H9 (cell line): ENCODE data around the gene CLEC4G. TPM values are rescaled to one million over a fixed set of nuclear protein-coding genes. Genes with fewer than 3 reads are reported as not detected.

Source experiments
- DNase-seq: peaks from one replicate; pipeline ENCODE4 v3.0.0-alpha.2; 2017
- H2AFZ ChIP-seq: one replicate; pipeline ENCODE4 v1.6.1; 2013; ENCODE audit warnings: mild to moderate bottlenecking, low read length, control low read depth, moderate library complexity
- H2AK5ac ChIP-seq: 2 replicates; pipeline ENCODE4 v1.6.1; 2013; ENCODE audit warnings: low read length, control low read depth, mixed read lengths; ENCODE audit not compliant: insufficient read length
- H2BK120ac ChIP-seq: one replicate; pipeline ENCODE4 v1.6.1; 2013; ENCODE audit warnings: low read depth, mild to moderate bottlenecking, low read length, control low read depth, inconsistent platforms; ENCODE audit not compliant: poor library complexity, severe bottlenecking
- H2BK12ac ChIP-seq: 2 replicates; pipeline ENCODE4 v1.6.1; 2013; ENCODE audit warnings: low read length, control low read depth, mixed read lengths, low read depth; ENCODE audit not compliant: insufficient read length
- H2BK15ac ChIP-seq: 2 replicates; pipeline ENCODE4 v1.6.1; 2013; ENCODE audit warnings: low read depth, low read length, control low read depth
- H2BK20ac ChIP-seq: one replicate; pipeline ENCODE4 v1.6.1; 2013; ENCODE audit warnings: low read depth, mild to moderate bottlenecking, low read length, control low read depth, inconsistent platforms; ENCODE audit not compliant: poor library complexity, severe bottlenecking
- H2BK5ac ChIP-seq: 2 replicates; pipeline ENCODE4 v1.6.1; 2013; ENCODE audit warnings: low read length, control low read depth, mixed read lengths; ENCODE audit not compliant: insufficient read length
- H3K14ac ChIP-seq: 2 replicates; pipeline ENCODE4 v1.6.1; 2013; ENCODE audit warnings: low read length, control low read depth; ENCODE audit not compliant: insufficient read depth
- H3K18ac ChIP-seq: 2 replicates; pipeline ENCODE4 v1.6.1; 2013; ENCODE audit warnings: low read depth, mild to moderate bottlenecking, mixed read lengths, low read length, control low read depth; ENCODE audit not compliant: insufficient read length
- H3K23ac ChIP-seq: 2 replicates; pipeline ENCODE4 v1.6.1; 2013; ENCODE audit warnings: low read length, control low read depth, mixed read lengths, low read depth; ENCODE audit not compliant: insufficient read length
- H3K23me2 ChIP-seq: 2 replicates; pipeline ENCODE4 v1.6.1; 2013; ENCODE audit warnings: low read depth, mild to moderate bottlenecking, mixed read lengths, low read length, control low read depth; ENCODE audit not compliant: insufficient read length, poor library complexity, severe bottlenecking
- H3K27ac ChIP-seq: 2 replicates; pipeline ENCODE4 v1.5.1; 2013; ENCODE audit warnings: low read length, control low read depth, mixed read lengths, low read depth; ENCODE audit not compliant: insufficient read length
- H3K27me3 ChIP-seq: 2 replicates; pipeline ENCODE4 v1.6.1; 2013; ENCODE audit warnings: low read length, control low read depth, inconsistent platforms; ENCODE audit not compliant: insufficient read depth
- H3K4ac ChIP-seq: 2 replicates; pipeline ENCODE4 v1.6.1; 2013; ENCODE audit warnings: low read depth, mild to moderate bottlenecking, control low read depth, inconsistent platforms, low read length, moderate library complexity
- H3K4me1 ChIP-seq: 2 replicates; pipeline ENCODE4 v1.6.1; 2013; ENCODE audit warnings: low read length, control low read depth, inconsistent platforms; ENCODE audit not compliant: insufficient read depth
- H3K4me2 ChIP-seq: 2 replicates; pipeline ENCODE4 v1.6.1; 2013; ENCODE audit warnings: low read length, control low read depth, mixed read lengths; ENCODE audit not compliant: insufficient read length, insufficient read depth
- H3K56ac ChIP-seq: 2 replicates; pipeline ENCODE4 v1.6.1; 2013; ENCODE audit warnings: low read depth, mild to moderate bottlenecking, mixed read lengths, low read length, control low read depth; ENCODE audit not compliant: insufficient read length
- H3K79me1 ChIP-seq: 2 replicates; pipeline ENCODE4 v1.6.1; 2013; ENCODE audit warnings: low read depth, mild to moderate bottlenecking, moderate library complexity, low read length, control low read depth, inconsistent platforms; ENCODE audit not compliant: insufficient read depth, poor library complexity, severe bottlenecking
- H3K79me2 ChIP-seq: 2 replicates; pipeline ENCODE4 v1.6.1; 2013; ENCODE audit warnings: low read length, control low read depth, inconsistent platforms; ENCODE audit not compliant: insufficient read depth
- H3K9ac ChIP-seq: 2 replicates; pipeline ENCODE4 v1.6.1; 2013; ENCODE audit warnings: low read length, control low read depth, mixed read lengths; ENCODE audit not compliant: insufficient read length; ENCODE audit errors: extremely low read depth
- H3K9me3 ChIP-seq: one replicate; pipeline ENCODE4 v1.6.1; 2013; ENCODE audit warnings: low read depth, low read length, inconsistent platforms; ENCODE audit not compliant: control insufficient read depth
- H3T11ph ChIP-seq: one replicate; pipeline ENCODE4 v1.6.1; 2013; ENCODE audit warnings: mild to moderate bottlenecking, low read length, control low read depth, inconsistent platforms
- H4K20me1 ChIP-seq: one replicate; pipeline ENCODE4 v1.6.1; 2013; ENCODE audit not compliant: control insufficient read depth, insufficient read length, insufficient read depth
- H4K5ac ChIP-seq: 2 replicates; pipeline ENCODE4 v1.6.1; 2013; ENCODE audit warnings: low read depth, mild to moderate bottlenecking, mixed read lengths, low read length, control low read depth; ENCODE audit not compliant: insufficient read length
- H4K8ac ChIP-seq: replicated peaks from 2 replicates; pipeline ENCODE4 v1.6.1; 2013; ENCODE audit warnings: low read length, control low read depth, mixed read lengths, low read depth; ENCODE audit not compliant: insufficient read length
- H4K91ac ChIP-seq: 2 replicates; pipeline ENCODE4 v1.6.1; 2013; ENCODE audit warnings: low read depth, mild to moderate bottlenecking, moderate library complexity, mixed read lengths, low read length, control low read depth; ENCODE audit not compliant: insufficient read length
- H3K27ac Mint-ChIP-seq, 3 experiments: 2 replicates in 2 of 3; 3 replicates in 1 of 3; pipeline ENCODE4 v1.8.0; 2020 to 2021; ENCODE audit warnings: mixed read lengths in 3 of 3, mild to moderate bottlenecking in 1 of 3, moderate library complexity in 1 of 3
- H3K27me3 Mint-ChIP-seq: 2 replicates; pipeline ENCODE4 v1.8.0; 2021; ENCODE audit warnings: low read depth, mild to moderate bottlenecking, moderate library complexity, mixed read lengths
- H3K36me3 Mint-ChIP-seq, 3 experiments: 2 replicates in 2 of 3; 3 replicates in 1 of 3; pipeline ENCODE4 v1.8.0; 2020 to 2021; ENCODE audit warnings: low read depth in 3 of 3, mixed read lengths in 3 of 3; ENCODE audit not compliant: insufficient read depth in 1 of 3
- H3K4me1 Mint-ChIP-seq, 2 experiments: 2 replicates each; pipeline ENCODE4 v1.8.0; 2020; ENCODE audit warnings: mixed read lengths in 2 of 2
- H3K4me3 Mint-ChIP-seq, 2 experiments: 2 replicates in 1 of 2; 3 replicates in 1 of 2; pipeline ENCODE4 v1.8.0; 2020 to 2021; ENCODE audit warnings: mild to moderate bottlenecking in 2 of 2, mixed read lengths in 2 of 2, moderate library complexity in 1 of 2
- H3K9me3 Mint-ChIP-seq, 2 experiments: 2 replicates in 1 of 2; 3 replicates in 1 of 2; pipeline ENCODE4 v1.8.0; 2020; ENCODE audit warnings: mild to moderate bottlenecking in 2 of 2, mixed read lengths in 2 of 2, moderate library complexity in 1 of 2
- CTCF ChIP-seq: fragments of 200-600 bp; sonication (generic); conservative IDR thresholded peaks from 3 replicates; pipeline ENCODE4 v1.8.0; 2021; ENCODE audit warnings: antibody characterized with exemption, mild to moderate bottlenecking
- WGBS: extraction: QIAGEN DNeasy Blood & Tissue Kit; methylation state at CpG from one replicate; pipeline ENCODE4 v1.1.7; 2013; ENCODE audit warnings: missing lambda C conversion rate, low lambda C conversion rate, mixed read lengths; ENCODE audit not compliant: insufficient read length; ENCODE audit errors: extremely low coverage; 5-methylcytosine and 5-hydroxymethylcytosine counted together
- total RNA-seq: library from RNA; stranded (reverse); gene quantifications from 2 replicates; pipeline ENCODE4 v1.2.1, GENCODE V29; 2021

Gene CLEC4G
- total RNA-seq, 1 experiment from 2014 or later = not detected

- H3K4me3 Mint-ChIP-seq = no peak overlapping the region
- H2AFZ ChIP-seq = no peak overlapping the region
- no peaks in the 10 kb centered on the region for H3K27me3 ChIP-seq
- peak overlapping the region in 1 of 3 experiments; percentile 8; a peak in 2 of 7 replicates for H3K27ac Mint-ChIP-seq
- H3K14ac ChIP-seq = peak overlapping the region; percentile 47; the same call in 1 of the 2 replicates
- no peak overlapping the region for H4K5ac ChIP-seq
- H3K4me1 Mint-ChIP-seq = peaks cover 9 to 13% of the 10 kb centered on the region in 2 experiments
- H2BK15ac ChIP-seq = no peak overlapping the region
- H3K4ac ChIP-seq = no peak overlapping the region
- no peak overlapping the region for H4K8ac ChIP-seq
- no peaks in the 10 kb centered on the region for H3K9me3 Mint-ChIP-seq
- DNase-seq = no peak
- no peak overlapping the region for H4K91ac ChIP-seq
- H3K36me3 Mint-ChIP-seq = no peaks in the 10 kb centered on the region
- H3K23me2 ChIP-seq = no peaks in the 10 kb centered on the region
- H3K79me2 ChIP-seq = no peaks in the 10 kb centered on the region
- TF ChIP-seq CTCF = no peak
- no peaks in the 10 kb centered on the region for H3K9me3 ChIP-seq
- H3T11ph ChIP-seq = no peak overlapping the region
- no peaks in the 10 kb centered on the region for H4K20me1 ChIP-seq
- no peak overlapping the region for H2AK5ac ChIP-seq
- no peaks in the 10 kb centered on the region for H3K79me1 ChIP-seq
- no peak overlapping the region for H3K9ac ChIP-seq
- no peak overlapping the region for H3K23ac ChIP-seq
- no peak overlapping the region for H3K56ac ChIP-seq
- no CpG with 5 or more reads among the region's 5 CpGs for WGBS
- H3K4me1 ChIP-seq = no peaks in the 10 kb centered on the region
- no peak overlapping the region for H2BK120ac ChIP-seq
- no peak overlapping the region for H2BK5ac ChIP-seq
- no peak overlapping the region for H3K18ac ChIP-seq
- no peak overlapping the region for H3K4me2 ChIP-seq
- no peak overlapping the region for H3K27ac ChIP-seq
- no peak overlapping the region for H2BK20ac ChIP-seq
- no peak overlapping the region for H2BK12ac ChIP-seq
- H3K27me3 Mint-ChIP-seq = peaks cover 64% of the 10 kb centered on the region
Measured at GRCh38 chr19:7778081-7778480, 46.2 kb upstream of the CLEC4G start.
